AG09319 (cell line): ENCODE measurements around the gene APOB.

ENCODE experiments used
- DNase-seq: peaks from one replicate; pipeline ENCODE4 v3.0.0-alpha.2; 2010; ENCODE audit warnings: low read depth; ENCODE audit errors: extremely low read depth
- CTCF ChIP-seq: IDR thresholded peaks from 2 replicates; pipeline ENCODE4 v1.5.1; 2011; ENCODE audit warnings: low read depth, mild to moderate bottlenecking, inconsistent platforms, low read length, moderate library complexity

APOB gene

GRCh38 chr2:21070341-21071257 lies 26.7 kb upstream of the APOB start:
- DNase-seq, result no peak

GRCh38 chr2:21069746-21070340 lies 26.0 kb upstream of the APOB start:
- no peak for TF ChIP-seq CTCF
- DNase-seq, result no peak

More at GRCh38 chr2:21070341-21071257, 26.7 kb upstream of the APOB start:
- TF ChIP-seq CTCF, result no peak

- TF ChIP-seq CTCF, result no peak
- DNase-seq, result no peak
These were observed 24.1 kb upstream of the APOB start for GRCh38 chr2:21067859-21068537.

GRCh38 chr2:21067125-21067524 lies 23.3 kb upstream of the APOB start:
- no peak for DNase-seq
- no peak for TF ChIP-seq CTCF

GRCh38 chr2:21059885-21060610 lies 16.2 kb upstream of the APOB start:
- no peak for TF ChIP-seq CTCF
- DNase-seq, result no peak

- TF ChIP-seq CTCF, result no peak
- no peak for DNase-seq
These were observed 13.2 kb upstream of the APOB start for GRCh38 chr2:21057097-21057496.
